ENCODE results near the gene PCNA.

Gene PCNA

GRCh38 chr20:5065166-5065878 lies 54.4 kb downstream of the PCNA start:
- no peak for DNase-seq (ENCODE audit: low read depth)

All from stimulated activated CD8-positive, alpha-beta memory T cell treated with anti-CD3 and anti-CD28 coated beads, Interleukin-15, amount 100 ng/mL, for 1 hour (primary cell).